Panc1 (cell line): ENCODE results near the gene SCYGR7. TPM values are rescaled to one million over a fixed set of nuclear protein-coding genes. Genes with fewer than 3 reads are reported as not detected.
"Not testable (repeated sequence)": the region's sequence is repeated elsewhere in the genome, so short reads cannot be mapped to it uniquely, and the experiment has no call there.

Experiments used
- ATAC-seq: fragments of 200-7000 bp; cut with Tn5 transposase; 2 replicates; pipeline ENCODE4 v1.9.1; 2020; ENCODE audit warnings: mild to moderate bottlenecking, moderate library complexity
- BruUV-seq: library from RNA; stranded (reverse); fragments of 400-500 nt; replicated peaks from 2 replicates; lab custom pipeline; 2021; lab: Mats Ljungman, UMichigan
- CTCF ChIA-PET: fragments of 300-600 bp; sonication (Branson Sonifier 250); formaldehyde crosslinking; loops from one replicate; lab custom pipeline; 2022; ENCODE audit warnings: antibody characterized with exemption; lab: Charles Lee
- POLR2A ChIA-PET: fragments of 300-600 bp; sonication (Branson Sonifier 250); formaldehyde crosslinking; loops from one replicate; lab custom pipeline; 2022; ENCODE audit warnings: antibody characterized with exemption; lab: Charles Lee
- DNase-seq: peaks from one replicate; pipeline ENCODE4 v3.0.0-alpha.2; 2010; ENCODE audit warnings: low read depth, low spot score
- H3K27ac ChIP-seq: 2 replicates; pipeline ENCODE4 v1.5.1; 2011; ENCODE audit warnings: mild to moderate bottlenecking, low read length, inconsistent platforms
- H3K27me3 ChIP-seq: fragments of 200-500 bp; sonication (Bioruptor generic); 2 replicates; pipeline ENCODE4 v1.6.0; 2014; ENCODE audit warnings: low read length, inconsistent platforms; ENCODE audit not compliant: control insufficient read depth, insufficient read depth
- H3K36me3 ChIP-seq: fragments of 200-500 bp; sonication (Bioruptor generic); 2 replicates; pipeline ENCODE4 v1.5.1; 2014; ENCODE audit warnings: inconsistent platforms, mild to moderate bottlenecking, low read length, moderate library complexity; ENCODE audit not compliant: control insufficient read depth, insufficient read depth
- H3K4me1 ChIP-seq: 2 replicates; pipeline ENCODE4 v1.5.1; 2011; ENCODE audit warnings: inconsistent platforms, mild to moderate bottlenecking, low read length, moderate library complexity; ENCODE audit not compliant: control insufficient read depth, insufficient read depth
- H3K4me3 ChIP-seq, 2 experiments: 2 replicates each; pipeline ENCODE4 v1.5.1; 2011 to 2012; ENCODE audit warnings: low read depth in 2 of 2, low read length in 2 of 2, mild to moderate bottlenecking in 2 of 2, inconsistent platforms in 1 of 2, moderate library complexity in 1 of 2
- H3K9me3 ChIP-seq: fragments of 200-500 bp; sonication (Bioruptor generic); 2 replicates; pipeline ENCODE4 v1.5.1; 2014; ENCODE audit warnings: low read depth, mild to moderate bottlenecking, inconsistent platforms, low read length, moderate library complexity; ENCODE audit not compliant: control insufficient read depth, insufficient read depth
- POLR2AphosphoS5 ChIP-seq: IDR thresholded peaks from 2 replicates; pipeline ENCODE4 v1.6.1; 2012; ENCODE audit warnings: mild to moderate bottlenecking, low read depth, low read length, moderate library complexity
- SIN3A ChIP-seq: IDR thresholded peaks from 2 replicates; pipeline ENCODE4 v1.6.1; 2012; ENCODE audit warnings: low read depth, mild to moderate bottlenecking, low read length, moderate library complexity, borderline replicate concordance; ENCODE audit not compliant: insufficient read depth
- TCF7L2 ChIP-seq: IDR thresholded peaks from 2 replicates; pipeline ENCODE4 v1.6.1; 2011; ENCODE audit warnings: mild to moderate bottlenecking, low read depth, low read length, inconsistent platforms
- in situ Hi-C: cut with HindIII; loops from 2 replicates; pipeline ENCODE4 v1.10.0; 2016; ENCODE audit warnings: low sequenced_read_pairs, low pct_unique_long_range_greater_than_20kb
- intact Hi-C: fragments of 100-400 bp; cut with micrococcal nuclease; formaldehyde crosslinking; loops from one replicate; pipeline ENCODE4 v1.10.0; 2022; ENCODE audit not compliant: unreplicated experiment
- total RNA-seq: library from RNA; stranded (reverse); gene quantifications from one replicate; pipeline ENCODE4 v1.2.1, GENCODE V29; 2021; ENCODE audit not compliant: unreplicated experiment
- TF ChIP-seq, protein P1 (sequence below): fragments of 450-650 bp; IDR thresholded peaks from 2 replicates; pipeline ENCODE4 v1.5.1; 2017; ENCODE audit warnings: mild to moderate bottlenecking
- TF ChIP-seq, protein P2 (sequence below), 2 experiments: IDR thresholded peaks; 2 replicates each; pipeline ENCODE4 v1.6.1; 2011 to 2012; ENCODE audit warnings: low read depth in 2 of 2, control low read depth in 1 of 2, low read length in 1 of 2, mild to moderate bottlenecking in 1 of 2, moderate library complexity in 1 of 2; ENCODE audit not compliant: insufficient read depth in 1 of 2

Gene SCYGR7
- total RNA-seq, 1 experiment from 2014 or later: not detected

DNA sequence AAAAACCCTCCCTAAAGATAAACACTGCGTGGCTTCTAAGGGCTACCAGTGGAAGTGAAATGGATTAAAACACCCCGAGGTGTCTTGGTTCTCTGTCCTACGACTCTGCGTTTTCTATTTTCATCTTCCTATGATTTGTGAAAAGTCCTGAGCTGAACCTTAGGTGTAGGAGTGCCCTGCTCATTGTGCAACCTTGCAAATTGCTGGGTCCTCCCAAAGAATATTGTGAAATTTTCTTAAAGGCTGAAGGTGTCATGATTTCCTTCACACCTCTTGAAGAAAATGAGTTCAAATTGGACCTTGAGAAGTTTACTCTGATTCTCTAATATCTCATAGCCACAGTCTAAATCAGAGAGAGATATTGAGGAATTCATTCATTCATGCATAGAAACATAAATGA lies 8.5 kb upstream of the SCYGR7 start:
- in situ Hi-C loops (no loop called here), intact Hi-C loops (no loop called here)
- Histone ChIP-seq H3K4me1 (no peaks in the 10 kb centered on the region), H3K9me3 (no peaks in the 10 kb centered on the region), H3K36me3 (no peaks in the 10 kb centered on the region), H3K27ac (no peak overlapping the region), H3K4me3 (no peak overlapping the region), H3K27me3 (no peaks in the 10 kb centered on the region)
- CTCF ChIA-PET: no interaction called here
- DNase-seq: no peak
- BruUV-seq: no TSS peak
- POLR2A ChIA-PET: no interaction called here
- no peak for ATAC-seq
- TF ChIP-seq, protein P1, sequence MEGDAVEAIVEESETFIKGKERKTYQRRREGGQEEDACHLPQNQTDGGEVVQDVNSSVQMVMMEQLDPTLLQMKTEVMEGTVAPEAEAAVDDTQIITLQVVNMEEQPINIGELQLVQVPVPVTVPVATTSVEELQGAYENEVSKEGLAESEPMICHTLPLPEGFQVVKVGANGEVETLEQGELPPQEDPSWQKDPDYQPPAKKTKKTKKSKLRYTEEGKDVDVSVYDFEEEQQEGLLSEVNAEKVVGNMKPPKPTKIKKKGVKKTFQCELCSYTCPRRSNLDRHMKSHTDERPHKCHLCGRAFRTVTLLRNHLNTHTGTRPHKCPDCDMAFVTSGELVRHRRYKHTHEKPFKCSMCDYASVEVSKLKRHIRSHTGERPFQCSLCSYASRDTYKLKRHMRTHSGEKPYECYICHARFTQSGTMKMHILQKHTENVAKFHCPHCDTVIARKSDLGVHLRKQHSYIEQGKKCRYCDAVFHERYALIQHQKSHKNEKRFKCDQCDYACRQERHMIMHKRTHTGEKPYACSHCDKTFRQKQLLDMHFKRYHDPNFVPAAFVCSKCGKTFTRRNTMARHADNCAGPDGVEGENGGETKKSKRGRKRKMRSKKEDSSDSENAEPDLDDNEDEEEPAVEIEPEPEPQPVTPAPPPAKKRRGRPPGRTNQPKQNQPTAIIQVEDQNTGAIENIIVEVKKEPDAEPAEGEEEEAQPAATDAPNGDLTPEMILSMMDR: no peak
- TF ChIP-seq SIN3A (no peak), POLR2AphosphoS5 (no peak), TCF7L2 (no peak)
- TF ChIP-seq, protein P2, sequence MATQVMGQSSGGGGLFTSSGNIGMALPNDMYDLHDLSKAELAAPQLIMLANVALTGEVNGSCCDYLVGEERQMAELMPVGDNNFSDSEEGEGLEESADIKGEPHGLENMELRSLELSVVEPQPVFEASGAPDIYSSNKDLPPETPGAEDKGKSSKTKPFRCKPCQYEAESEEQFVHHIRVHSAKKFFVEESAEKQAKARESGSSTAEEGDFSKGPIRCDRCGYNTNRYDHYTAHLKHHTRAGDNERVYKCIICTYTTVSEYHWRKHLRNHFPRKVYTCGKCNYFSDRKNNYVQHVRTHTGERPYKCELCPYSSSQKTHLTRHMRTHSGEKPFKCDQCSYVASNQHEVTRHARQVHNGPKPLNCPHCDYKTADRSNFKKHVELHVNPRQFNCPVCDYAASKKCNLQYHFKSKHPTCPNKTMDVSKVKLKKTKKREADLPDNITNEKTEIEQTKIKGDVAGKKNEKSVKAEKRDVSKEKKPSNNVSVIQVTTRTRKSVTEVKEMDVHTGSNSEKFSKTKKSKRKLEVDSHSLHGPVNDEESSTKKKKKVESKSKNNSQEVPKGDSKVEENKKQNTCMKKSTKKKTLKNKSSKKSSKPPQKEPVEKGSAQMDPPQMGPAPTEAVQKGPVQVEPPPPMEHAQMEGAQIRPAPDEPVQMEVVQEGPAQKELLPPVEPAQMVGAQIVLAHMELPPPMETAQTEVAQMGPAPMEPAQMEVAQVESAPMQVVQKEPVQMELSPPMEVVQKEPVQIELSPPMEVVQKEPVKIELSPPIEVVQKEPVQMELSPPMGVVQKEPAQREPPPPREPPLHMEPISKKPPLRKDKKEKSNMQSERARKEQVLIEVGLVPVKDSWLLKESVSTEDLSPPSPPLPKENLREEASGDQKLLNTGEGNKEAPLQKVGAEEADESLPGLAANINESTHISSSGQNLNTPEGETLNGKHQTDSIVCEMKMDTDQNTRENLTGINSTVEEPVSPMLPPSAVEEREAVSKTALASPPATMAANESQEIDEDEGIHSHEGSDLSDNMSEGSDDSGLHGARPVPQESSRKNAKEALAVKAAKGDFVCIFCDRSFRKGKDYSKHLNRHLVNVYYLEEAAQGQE (IDR thresholded peaks at IDR 0.05; ENCODE audit: insufficient read depth in 1 of 2, low read depth in 2 of 2, low read length in 1 of 2): no peak

DNA sequence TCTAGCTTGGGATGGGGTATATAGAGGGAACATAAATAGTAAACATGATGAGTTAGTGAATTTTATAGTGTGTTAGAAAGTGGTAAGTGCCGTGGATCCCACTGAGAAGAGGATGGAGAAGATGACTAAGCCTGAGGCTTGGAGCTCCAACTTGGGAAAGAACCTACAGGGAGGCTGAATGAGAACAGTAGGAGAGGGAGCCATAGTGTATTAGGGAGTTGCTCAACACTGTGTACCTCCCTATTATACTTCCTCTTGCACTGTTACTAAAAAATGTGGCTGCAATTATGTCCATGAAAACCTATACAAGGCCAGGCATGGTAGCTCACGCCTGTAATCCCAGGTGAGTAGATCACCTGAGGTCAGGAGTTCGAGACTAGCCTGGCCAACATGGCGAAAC lies 7.5 kb upstream of the SCYGR7 start:
- intact Hi-C loops (no loop called here), in situ Hi-C loops (no loop called here)
- Histone ChIP-seq H3K27ac (no peak overlapping the region), H3K36me3 (no peaks in the 10 kb centered on the region), H3K9me3 (no peaks in the 10 kb centered on the region), H3K27me3 (peaks cover 3% of the 10 kb centered on the region; the same call in 1 of the 2 replicates), H3K4me3 (no peak overlapping the region), H3K4me1 (no peaks in the 10 kb centered on the region)
- no peak for TF ChIP-seq TCF7L2
- TF ChIP-seq, protein P1: no peak
- no peak for TF ChIP-seq POLR2AphosphoS5
- TF ChIP-seq, protein P2 (IDR thresholded peaks at IDR 0.05; ENCODE audit: insufficient read depth in 1 of 2, low read depth in 2 of 2, low read length in 1 of 2): no peak
- TF ChIP-seq SIN3A: no peak
- ChIA-PET CTCF (no interaction called here), POLR2A (no interaction called here)
- ATAC-seq: no peak
- no TSS peak for BruUV-seq
- no peak for DNase-seq

DNA sequence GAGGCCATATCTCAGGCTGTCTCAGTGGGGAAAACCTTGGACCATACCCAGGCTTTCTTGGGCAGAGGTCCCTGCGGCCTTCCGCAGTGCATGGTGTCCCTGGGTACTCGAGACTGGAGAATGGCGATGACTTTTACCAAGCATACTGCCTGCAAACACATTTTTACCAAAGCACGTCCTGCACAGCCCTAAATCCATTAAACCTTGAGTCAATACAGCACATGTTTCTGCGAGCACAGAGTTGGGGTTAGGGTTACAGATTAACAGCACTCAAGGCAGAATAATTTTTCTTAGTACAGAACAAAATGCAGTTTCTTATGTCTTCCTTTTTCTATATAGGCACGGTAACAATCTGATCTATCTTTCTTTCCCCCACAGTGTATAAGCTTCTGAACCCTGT lies 5.3 kb upstream of the SCYGR7 start:
- H3K4me3 ChIP-seq, H3K36me3 ChIP-seq, POLR2A ChIA-PET, H3K27me3 ChIP-seq, ATAC-seq, in situ Hi-C loops, BruUV-seq, H3K9me3 ChIP-seq, intact Hi-C loops, DNase-seq, CTCF ChIA-PET, H3K4me1 ChIP-seq, H3K27ac ChIP-seq: not testable (repeated sequence)
